SH-SY5Y (cell line): ENCODE results near the gene RHOBTB1.

Experiments used
- GATA2 ChIP-seq: IDR thresholded peaks from 2 replicates; pipeline ENCODE4 v1.6.1; 2011; ENCODE audit warnings: mild to moderate bottlenecking, low read depth, low read length
- GATA3 ChIP-seq: IDR thresholded peaks from 2 replicates; pipeline ENCODE4 v1.6.1; 2011; ENCODE audit warnings: low read depth, mild to moderate bottlenecking, low read length, moderate library complexity

DNA sequence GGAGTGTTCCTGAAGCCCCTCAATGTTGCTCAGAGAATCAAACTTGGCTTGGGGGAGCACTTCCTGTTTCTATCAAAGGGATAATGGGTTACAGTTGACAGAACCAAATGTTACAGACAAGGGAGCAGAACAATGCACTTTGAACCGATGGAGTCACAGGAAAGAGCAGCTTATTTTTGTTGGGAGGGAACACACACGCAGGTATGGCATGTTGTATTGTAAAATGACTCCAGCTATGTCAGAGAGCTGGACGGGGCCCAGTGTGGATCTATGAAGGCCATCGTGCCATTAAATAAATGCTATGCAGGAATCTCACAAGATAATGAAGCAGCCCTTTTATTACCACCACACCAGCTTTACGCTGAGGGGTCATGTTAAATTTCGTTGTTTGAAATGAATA is 35.1 kb downstream of the RHOBTB1 start:
- TF ChIP-seq GATA2, result no peak
- TF ChIP-seq GATA3, result no peak
